Heart left ventricle (tissue), 16 donors: ENCODE results near the gene HRAS. TPM values are rescaled to one million over a fixed set of nuclear protein-coding genes. Genes with fewer than 3 reads are reported as not detected.
A peak's percentile ranks its signal among the peaks of the same experiment; 100 is the strongest.

Source experiments
- ATAC-seq, 4 donors: fragments of 200-7000 bp; cut with Tn5 transposase; one replicate each; pipeline ENCODE4 v1.9.1; 2020 to 2022; ENCODE audit warnings: moderate library complexity in 4 of 4, mild to moderate bottlenecking in 3 of 4, moderate number of reproducible peaks in 1 of 4
- DNase-seq, 5 donors: peaks; one replicate each; pipeline ENCODE4 v3.0.0-alpha.2; 2020
- H3K27ac ChIP-seq, 12 donors: fragments of 200-600 bp; sonication (generic) in 4 of 12; one replicate each; pipeline versions ENCODE4 v1.5.0 to v1.8.0; 2016 to 2022; ENCODE audit warnings: mild to moderate bottlenecking in 2 of 12
- H3K27me3 ChIP-seq, 9 donors: fragments of 200-600 bp; sonication (generic) in 2 of 9; one replicate each; pipeline versions ENCODE4 v1.5.1 to v1.8.0; 2016 to 2022; ENCODE audit warnings: mild to moderate bottlenecking in 3 of 9
- H3K36me3 ChIP-seq, 9 donors: fragments of 200-600 bp; sonication (generic) in 2 of 9; one replicate each; pipeline versions ENCODE4 v1.5.0 to v1.8.0; 2018 to 2022; ENCODE audit warnings: mild to moderate bottlenecking in 2 of 9
- H3K4me1 ChIP-seq, 12 donors: fragments of 200-600 bp; sonication (generic) in 4 of 12; one replicate each; pipeline versions ENCODE4 v1.5.0 to v1.8.0; 2016 to 2022; ENCODE audit warnings: mild to moderate bottlenecking in 3 of 12
- H3K4me3 ChIP-seq, 12 donors: fragments of 200-600 bp; sonication (generic) in 4 of 12; one replicate each; pipeline versions ENCODE4 v1.5.0 to v1.8.0; 2017 to 2022; ENCODE audit warnings: mild to moderate bottlenecking in 9 of 12, moderate library complexity in 4 of 12
- H3K9me3 ChIP-seq, 12 donors: fragments of 200-600 bp; sonication (generic) in 4 of 12; one replicate each; pipeline versions ENCODE4 v1.5.0 to v1.8.0; 2016 to 2022; ENCODE audit warnings: mild to moderate bottlenecking in 1 of 12
- CTCF ChIP-seq, 12 donors: fragments of 200-600 bp; sonication (generic) in 4 of 12; IDR thresholded peaks; one replicate each; pipeline versions ENCODE4 v1.5.0 to v1.8.0; 2018 to 2022; ENCODE audit warnings: antibody characterized with exemption in 12 of 12, mild to moderate bottlenecking in 5 of 12
- POLR2A ChIP-seq, 2 donors: fragments of 450-650 bp; IDR thresholded peaks; one replicate each; pipeline ENCODE4 v1.6.1; 2017; ENCODE audit warnings: antibody characterized with exemption in 2 of 2, mild to moderate bottlenecking in 2 of 2, moderate library complexity in 2 of 2
- WGBS, 4 donors: extraction: QIAGEN DNeasy Blood & Tissue Kit in 2 of 4; methylation state at CpG; one replicate each; pipeline versions ENCODE4 v1.1.5 to v1.1.7; 2013 to 2018; 5-methylcytosine and 5-hydroxymethylcytosine counted together
- intact Hi-C, 10 donors: fragments of 100-400 bp; cut with DNase I; formaldehyde crosslinking; loops; one replicate each; pipeline versions ENCODE4 v1.11.1 to v1.14.2; 2022
- polyA plus RNA-seq, 2 donors: library from polyadenylated mRNA; stranded (reverse); fragments of 200-250 nt; gene quantifications; one replicate each; pipeline ENCODE4 v1.2.3, GENCODE V29; 2013
- total RNA-seq, 9 donors: library from RNA; depleted of rRNA in 2 of 9; stranded (reverse); fragments of >200 nt in 2 of 9; fragmentation: NEBNext Ultra II Directional in 3 of 9; extraction: Animal tissue kit (Norgen Biotek cat#: 25700) in 3 of 9; gene quantifications; one replicate each; pipeline versions ENCODE4 v1.1.0 to v1.2.4, GENCODE V29; 2016 to 2023
- donor health status: ischemic (EF 13 %, LVEDD 7.1; RV severe dilation, severe dysfunction).
- donor health status: healthy with polysubstance abuse.
- donor health status: DM: no; HTN: yes; CAD: no.
- donor health status: DM: no; HTN: no; CAD: no.
- donor health status: ischemic (EF 25% LVEDD 6.9; RV normal size, moderate dysfunction).
- donor health status: ischemic (EF 25% LVEDD 5.7; RV mildly dilated, moderate dysfunction).
- donor health status: healthy.
- donor health status: DM: yes; HTN: yes; CAD: no.
- donor health status: ischemic (EF 35%, LVEDD 5.7; RV mildly dilated, moderate dysfunction).
- donor health status: nonischemic (EF 11% LVEDD 7.7; RV severe dilation, severe dysfunction).
- donor health status: DM: yes; HTN: yes; CAD: no.
- donor health status: PGD.
- donor health status: ischemic (EF 29% LVEDD 5.4; RV normal size, mild dysfunction).
- donor health status: nonischemic (EF 23%, LVEDD 6.1; RV moderate dilation, normal function).

The HRAS gene
- total and polyA plus RNA-seq, 11 donors: 44.0 to 99.3 (median 59.8) TPM

DNA sequence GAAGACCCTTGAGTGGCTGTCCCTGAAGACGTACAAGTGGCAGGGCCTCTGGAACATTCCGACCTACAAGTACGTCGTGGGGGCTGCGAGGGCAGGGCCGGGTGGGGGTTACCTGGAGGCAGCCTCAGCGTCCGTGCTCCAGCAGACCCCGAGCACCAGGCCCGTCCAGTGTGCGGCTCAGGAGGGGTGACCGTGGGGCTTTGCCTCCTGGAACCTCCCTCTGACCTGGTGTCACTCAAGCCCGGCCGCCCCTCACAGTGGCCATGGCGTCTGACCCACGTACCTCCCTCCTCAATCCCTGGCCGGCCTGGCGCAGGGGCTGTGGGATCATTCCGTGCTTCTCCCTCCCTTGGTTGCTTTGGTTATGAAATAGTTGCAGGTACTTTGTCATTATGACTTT lies 46.8 kb downstream of the HRAS start:
- no peak for ATAC-seq
- intact Hi-C loops: no loop called here
- Histone ChIP-seq H3K4me3 (no peak overlapping the region), H3K27me3 (no peaks in the 10 kb centered on the region), H3K9me3 (no peaks in the 10 kb centered on the region), H3K4me1 (no peaks in the 10 kb centered on the region), H3K36me3 (peaks cover 0 to 55% (median 26%) of the 10 kb centered on the region in 9 donors), H3K27ac (no peak overlapping the region)
- WGBS, 4 donors: 93 to 96% (median 95%) methylated on average over 15 to 19 of the region's 19 CpGs
- DNase-seq: no peak
- TF ChIP-seq CTCF (IDR thresholded peaks at IDR 0.05) (no peak), POLR2A (IDR thresholded peaks at IDR 0.05) (no peak)

- Histone ChIP-seq H3K27me3 (no peaks in the 10 kb centered on the region), H3K27ac (no peak overlapping the region)
These were observed 47.3 kb downstream of the HRAS start for GRCh38 chr11:488062-488461.

GRCh38 chr11:487571-488021 lies 47.8 kb downstream of the HRAS start:
- TF ChIP-seq CTCF (IDR thresholded peaks at IDR 0.05) (no peak), POLR2A (IDR thresholded peaks at IDR 0.05) (no peak)
- H3K27ac ChIP-seq: no peak overlapping the region
- H3K27me3 ChIP-seq: no peaks in the 10 kb centered on the region
- no peaks in the 10 kb centered on the region for H3K4me1 ChIP-seq
- no peak overlapping the region for H3K4me3 ChIP-seq
- ATAC-seq: no peak
- DNase-seq: peak in 2 of 5 donors; percentile 22 to 60
- H3K36me3 ChIP-seq: peaks cover 0 to 46% (median 21%) of the 10 kb centered on the region in 9 donors
- intact Hi-C loops: no loop called here
- no peaks in the 10 kb centered on the region for H3K9me3 ChIP-seq
- 87 to 94% (median 92%) methylated on average over 7 to 22 of the region's 22 CpGs for WGBS, 4 donors

More at GRCh38 chr11:488062-488461, 47.3 kb downstream of the HRAS start:
- peaks cover 0 to 50% (median 22%) of the 10 kb centered on the region in 9 donors for H3K36me3 ChIP-seq
- H3K9me3 ChIP-seq: no peaks in the 10 kb centered on the region
- H3K4me1 ChIP-seq: no peaks in the 10 kb centered on the region
- no peak overlapping the region for H3K4me3 ChIP-seq
- intact Hi-C loops: no loop called here
- TF ChIP-seq POLR2A (IDR thresholded peaks at IDR 0.05) (no peak), CTCF (IDR thresholded peaks at IDR 0.05) (no peak)
- DNase-seq (no peak), ATAC-seq (no peak)
- 86 to 94% (median 90%) methylated on average over 4 to 25 of the region's 25 CpGs for WGBS, 4 donors

GRCh38 chr11:486189-486588 lies 49.2 kb downstream of the HRAS start:
- Histone ChIP-seq H3K4me3 (no peak overlapping the region), H3K36me3 (peaks cover 0 to 39% (median 15%) of the 10 kb centered on the region in 9 donors), H3K4me1 (no peaks in the 10 kb centered on the region), H3K9me3 (no peaks in the 10 kb centered on the region), H3K27me3 (no peaks in the 10 kb centered on the region), H3K27ac (no peak overlapping the region)
- ATAC-seq: no peak
- intact Hi-C loops: no loop called here
- 97 to 100% (median 98%) methylated on average over 6 to 23 of the region's 23 CpGs for WGBS, 4 donors
- TF ChIP-seq POLR2A (IDR thresholded peaks at IDR 0.05): no peak
- TF ChIP-seq CTCF (IDR thresholded peaks at IDR 0.05): no peak
- peak in 2 of 5 donors; percentile 17 to 43 for DNase-seq
